Measurements from ENCODE around the gene WT1. TPM values are rescaled to one million over a fixed set of nuclear protein-coding genes. Genes with fewer than 3 reads are reported as not detected.

Gene WT1
- polyA plus RNA-seq, 1 donor from 2014 or later = not detected

DNA sequence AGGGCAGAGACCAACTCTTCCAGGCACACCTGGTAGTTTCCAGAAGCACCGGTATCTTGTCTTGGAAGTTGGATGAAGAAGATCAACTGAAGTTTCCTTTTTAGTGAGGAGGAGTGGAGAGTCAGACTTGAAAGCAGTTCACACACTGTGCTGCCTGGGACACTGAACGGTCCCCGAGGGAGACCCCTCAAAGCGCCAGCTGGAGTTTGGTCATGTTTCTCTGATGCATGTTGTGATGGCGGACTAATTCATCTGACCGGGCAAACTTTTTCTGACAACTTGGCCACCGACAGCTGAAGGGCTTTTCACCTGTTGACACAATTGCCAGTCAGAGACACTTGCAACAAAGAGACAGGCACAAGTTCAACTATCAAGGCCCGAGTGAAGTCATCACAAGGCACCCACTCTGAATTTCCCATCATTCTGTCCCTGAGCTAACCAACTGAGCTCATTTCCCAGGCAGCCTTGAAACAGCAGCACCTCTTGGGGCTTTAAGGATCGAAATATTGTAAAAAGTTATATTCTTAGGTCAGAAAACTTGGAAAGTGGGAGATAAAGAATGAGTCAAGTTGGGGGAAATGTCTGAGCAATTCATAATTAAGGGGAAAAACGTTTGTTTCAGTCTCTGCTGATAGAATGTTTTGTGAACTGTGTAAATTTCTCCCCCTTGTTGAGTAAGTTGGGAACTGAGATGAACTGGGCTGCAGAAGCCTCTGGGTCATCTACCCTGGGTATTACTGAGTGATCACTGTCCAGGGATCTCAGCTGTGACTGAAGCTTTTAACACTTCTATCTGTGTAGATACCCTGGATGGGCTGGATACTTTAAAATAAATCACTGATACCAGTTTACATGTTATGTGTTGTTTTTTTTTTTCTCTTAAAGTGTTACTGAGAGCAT is 46.2 kb downstream of the WT1 start:
- no peaks in the 10 kb centered on the region for H3K36me3 ChIP-seq (ENCODE audit: insufficient read depth, low read length)
- TF ChIP-seq, protein P1, sequence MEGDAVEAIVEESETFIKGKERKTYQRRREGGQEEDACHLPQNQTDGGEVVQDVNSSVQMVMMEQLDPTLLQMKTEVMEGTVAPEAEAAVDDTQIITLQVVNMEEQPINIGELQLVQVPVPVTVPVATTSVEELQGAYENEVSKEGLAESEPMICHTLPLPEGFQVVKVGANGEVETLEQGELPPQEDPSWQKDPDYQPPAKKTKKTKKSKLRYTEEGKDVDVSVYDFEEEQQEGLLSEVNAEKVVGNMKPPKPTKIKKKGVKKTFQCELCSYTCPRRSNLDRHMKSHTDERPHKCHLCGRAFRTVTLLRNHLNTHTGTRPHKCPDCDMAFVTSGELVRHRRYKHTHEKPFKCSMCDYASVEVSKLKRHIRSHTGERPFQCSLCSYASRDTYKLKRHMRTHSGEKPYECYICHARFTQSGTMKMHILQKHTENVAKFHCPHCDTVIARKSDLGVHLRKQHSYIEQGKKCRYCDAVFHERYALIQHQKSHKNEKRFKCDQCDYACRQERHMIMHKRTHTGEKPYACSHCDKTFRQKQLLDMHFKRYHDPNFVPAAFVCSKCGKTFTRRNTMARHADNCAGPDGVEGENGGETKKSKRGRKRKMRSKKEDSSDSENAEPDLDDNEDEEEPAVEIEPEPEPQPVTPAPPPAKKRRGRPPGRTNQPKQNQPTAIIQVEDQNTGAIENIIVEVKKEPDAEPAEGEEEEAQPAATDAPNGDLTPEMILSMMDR (IDR thresholded peaks at IDR 0.05; ENCODE audit: poor library complexity, severe bottlenecking) = no peak
- TF ChIP-seq, protein P2, sequence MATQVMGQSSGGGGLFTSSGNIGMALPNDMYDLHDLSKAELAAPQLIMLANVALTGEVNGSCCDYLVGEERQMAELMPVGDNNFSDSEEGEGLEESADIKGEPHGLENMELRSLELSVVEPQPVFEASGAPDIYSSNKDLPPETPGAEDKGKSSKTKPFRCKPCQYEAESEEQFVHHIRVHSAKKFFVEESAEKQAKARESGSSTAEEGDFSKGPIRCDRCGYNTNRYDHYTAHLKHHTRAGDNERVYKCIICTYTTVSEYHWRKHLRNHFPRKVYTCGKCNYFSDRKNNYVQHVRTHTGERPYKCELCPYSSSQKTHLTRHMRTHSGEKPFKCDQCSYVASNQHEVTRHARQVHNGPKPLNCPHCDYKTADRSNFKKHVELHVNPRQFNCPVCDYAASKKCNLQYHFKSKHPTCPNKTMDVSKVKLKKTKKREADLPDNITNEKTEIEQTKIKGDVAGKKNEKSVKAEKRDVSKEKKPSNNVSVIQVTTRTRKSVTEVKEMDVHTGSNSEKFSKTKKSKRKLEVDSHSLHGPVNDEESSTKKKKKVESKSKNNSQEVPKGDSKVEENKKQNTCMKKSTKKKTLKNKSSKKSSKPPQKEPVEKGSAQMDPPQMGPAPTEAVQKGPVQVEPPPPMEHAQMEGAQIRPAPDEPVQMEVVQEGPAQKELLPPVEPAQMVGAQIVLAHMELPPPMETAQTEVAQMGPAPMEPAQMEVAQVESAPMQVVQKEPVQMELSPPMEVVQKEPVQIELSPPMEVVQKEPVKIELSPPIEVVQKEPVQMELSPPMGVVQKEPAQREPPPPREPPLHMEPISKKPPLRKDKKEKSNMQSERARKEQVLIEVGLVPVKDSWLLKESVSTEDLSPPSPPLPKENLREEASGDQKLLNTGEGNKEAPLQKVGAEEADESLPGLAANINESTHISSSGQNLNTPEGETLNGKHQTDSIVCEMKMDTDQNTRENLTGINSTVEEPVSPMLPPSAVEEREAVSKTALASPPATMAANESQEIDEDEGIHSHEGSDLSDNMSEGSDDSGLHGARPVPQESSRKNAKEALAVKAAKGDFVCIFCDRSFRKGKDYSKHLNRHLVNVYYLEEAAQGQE (IDR thresholded peaks at IDR 0.05; ENCODE audit: borderline replicate concordance) = no peak
- TF ChIP-seq EZH2 (IDR thresholded peaks at IDR 0.05; ENCODE audit: borderline replicate concordance, insufficient read depth, low read length, poor library complexity, severe bottlenecking) = no peak
- TF ChIP-seq TAF1 (IDR thresholded peaks at IDR 0.05; ENCODE audit: low read depth) = no peak
- no peak overlapping the region for H3K4me3 ChIP-seq (ENCODE audit: low read length)
- no peaks in the 10 kb centered on the region for H3K27me3 ChIP-seq (ENCODE audit: insufficient read depth, low read depth, low read length)
- H3K4me2 ChIP-seq (ENCODE audit: low read length) = no peak overlapping the region
- H3K9me3 ChIP-seq (ENCODE audit: low read length) = no peaks in the 10 kb centered on the region
- no peak overlapping the region for H3K9ac ChIP-seq (ENCODE audit: low read length)
- H3K79me2 ChIP-seq (replicated peaks; ENCODE audit: insufficient read depth, low read length) = no peaks in the 10 kb centered on the region
- H3K27ac ChIP-seq (ENCODE audit: low read length) = no peak overlapping the region
- H3F3A ChIP-seq (ENCODE audit: insufficient read depth, low read length, poor library complexity, severe bottlenecking) = no peaks in the 10 kb centered on the region
- no peak overlapping the region for H2AFZ ChIP-seq (ENCODE audit: low read depth, low read length)
- no peaks in the 10 kb centered on the region for H3K9me2 ChIP-seq (ENCODE audit: insufficient read depth, low read length)
- H4K20me1 ChIP-seq (ENCODE audit: insufficient read depth) = no peaks in the 10 kb centered on the region

DNA sequence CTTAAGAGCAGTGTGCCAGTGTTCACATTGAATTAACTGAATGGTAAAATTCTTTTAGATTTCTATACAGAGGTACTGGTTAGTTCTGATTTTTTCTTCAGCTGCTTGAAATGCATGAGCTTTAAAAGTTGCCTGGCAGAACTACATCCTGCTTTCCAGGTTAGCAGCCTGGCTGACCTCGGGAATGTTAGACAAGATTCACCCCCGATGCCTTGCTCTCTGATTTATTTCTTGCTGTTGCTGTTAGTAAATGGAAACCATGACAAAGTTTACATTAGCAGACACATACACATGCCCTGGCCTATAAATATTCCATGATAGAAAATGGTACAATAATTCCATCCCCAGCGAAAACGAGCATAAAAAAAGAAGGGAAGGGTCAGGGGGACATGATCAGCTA is 47.0 kb downstream of the WT1 start:
- H3K4me3 ChIP-seq (ENCODE audit: low read length) = no peak overlapping the region
- no peak for TF ChIP-seq RAD21 (conservative IDR thresholded peaks at IDR 0.05)
- H2AFZ ChIP-seq (ENCODE audit: low read depth, low read length) = no peak overlapping the region
- no peak overlapping the region for H3K4me2 ChIP-seq (ENCODE audit: low read length)
- H3K27ac ChIP-seq (ENCODE audit: low read length) = no peak overlapping the region
- no peaks in the 10 kb centered on the region for H3K27me3 ChIP-seq (ENCODE audit: insufficient read depth, low read depth, low read length)
- no peaks in the 10 kb centered on the region for H3K36me3 ChIP-seq (ENCODE audit: insufficient read depth, low read length)
- H3K9ac ChIP-seq (ENCODE audit: low read length) = no peak overlapping the region
- H3K9me2 ChIP-seq (ENCODE audit: insufficient read depth, low read length) = no peaks in the 10 kb centered on the region
- no peaks in the 10 kb centered on the region for H4K20me1 ChIP-seq (ENCODE audit: insufficient read depth)
- no peaks in the 10 kb centered on the region for H3K9me3 ChIP-seq (ENCODE audit: low read length)
- H3K79me2 ChIP-seq (replicated peaks; ENCODE audit: insufficient read depth, low read length) = no peaks in the 10 kb centered on the region
- no peaks in the 10 kb centered on the region for H3F3A ChIP-seq (ENCODE audit: insufficient read depth, low read length, poor library complexity, severe bottlenecking)

DNA sequence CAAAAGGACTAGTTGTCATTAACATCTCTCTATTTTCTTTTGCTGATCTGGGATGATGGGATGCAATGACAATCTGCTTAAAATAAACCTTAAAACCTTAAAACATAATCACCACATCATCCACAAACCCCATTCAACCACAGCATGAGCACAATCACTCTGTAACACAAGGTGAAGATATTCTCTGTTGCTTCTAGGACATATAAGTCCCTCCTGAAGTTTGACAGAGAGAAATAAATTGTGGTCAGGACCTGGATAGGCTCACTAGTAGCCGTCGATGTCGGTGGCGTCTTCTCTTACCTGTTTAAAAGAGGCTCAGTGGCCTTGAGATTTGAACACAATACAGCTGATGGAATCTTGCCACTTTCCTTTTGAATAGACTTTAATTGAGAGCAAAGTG is 47.9 kb downstream of the WT1 start:
- Histone ChIP-seq H3K27ac (ENCODE audit: low read length) (no peak overlapping the region), H4K20me1 (ENCODE audit: insufficient read depth) (no peaks in the 10 kb centered on the region), H2AFZ (ENCODE audit: low read depth, low read length) (no peak overlapping the region), H3K4me3 (ENCODE audit: low read length) (no peak overlapping the region), H3K9me3 (ENCODE audit: low read length) (no peaks in the 10 kb centered on the region), H3K27me3 (ENCODE audit: insufficient read depth, low read depth, low read length) (no peaks in the 10 kb centered on the region), H3F3A (ENCODE audit: insufficient read depth, low read length, poor library complexity, severe bottlenecking) (no peaks in the 10 kb centered on the region), H3K36me3 (ENCODE audit: insufficient read depth, low read length) (no peaks in the 10 kb centered on the region), H3K9ac (ENCODE audit: low read length) (no peak overlapping the region), H3K79me2 (replicated peaks; ENCODE audit: insufficient read depth, low read length) (no peaks in the 10 kb centered on the region), H3K4me2 (ENCODE audit: low read length) (no peak overlapping the region), H3K9me2 (ENCODE audit: insufficient read depth, low read length) (no peaks in the 10 kb centered on the region)
- TF ChIP-seq POLR2AphosphoS5 (IDR thresholded peaks at IDR 0.05) (no peak), TAF1 (IDR thresholded peaks at IDR 0.05; ENCODE audit: low read depth) (no peak), MXI1 (conservative IDR thresholded peaks at IDR 0.05; ENCODE audit: poor library complexity, severe bottlenecking) (no peak), RAD21 (conservative IDR thresholded peaks at IDR 0.05) (no peak), EZH2 (IDR thresholded peaks at IDR 0.05; ENCODE audit: borderline replicate concordance, insufficient read depth, low read length, poor library complexity, severe bottlenecking) (no peak)
- TF ChIP-seq, protein P2 (IDR thresholded peaks at IDR 0.05; ENCODE audit: borderline replicate concordance) = no peak
- TF ChIP-seq, protein P1 (IDR thresholded peaks at IDR 0.05; ENCODE audit: poor library complexity, severe bottlenecking) = no peak

Measured in neural cell (in vitro differentiated cells).